Activated CD8-positive, alpha-beta memory T cell treated with anti-CD3 and anti-CD28 coated beads, Interleukin-2, amount 50 U/mL, for 48 hours (primary cell): ENCODE results near the gene MEX3A.
"Not testable (repeated sequence)": the region's sequence is repeated elsewhere in the genome, so short reads cannot be mapped to it uniquely, and the experiment has no call there.

Experiments
- DNase-seq: peaks from one replicate; pipeline ENCODE4 v3.0.0-alpha.2; 2020

Gene MEX3A

DNA sequence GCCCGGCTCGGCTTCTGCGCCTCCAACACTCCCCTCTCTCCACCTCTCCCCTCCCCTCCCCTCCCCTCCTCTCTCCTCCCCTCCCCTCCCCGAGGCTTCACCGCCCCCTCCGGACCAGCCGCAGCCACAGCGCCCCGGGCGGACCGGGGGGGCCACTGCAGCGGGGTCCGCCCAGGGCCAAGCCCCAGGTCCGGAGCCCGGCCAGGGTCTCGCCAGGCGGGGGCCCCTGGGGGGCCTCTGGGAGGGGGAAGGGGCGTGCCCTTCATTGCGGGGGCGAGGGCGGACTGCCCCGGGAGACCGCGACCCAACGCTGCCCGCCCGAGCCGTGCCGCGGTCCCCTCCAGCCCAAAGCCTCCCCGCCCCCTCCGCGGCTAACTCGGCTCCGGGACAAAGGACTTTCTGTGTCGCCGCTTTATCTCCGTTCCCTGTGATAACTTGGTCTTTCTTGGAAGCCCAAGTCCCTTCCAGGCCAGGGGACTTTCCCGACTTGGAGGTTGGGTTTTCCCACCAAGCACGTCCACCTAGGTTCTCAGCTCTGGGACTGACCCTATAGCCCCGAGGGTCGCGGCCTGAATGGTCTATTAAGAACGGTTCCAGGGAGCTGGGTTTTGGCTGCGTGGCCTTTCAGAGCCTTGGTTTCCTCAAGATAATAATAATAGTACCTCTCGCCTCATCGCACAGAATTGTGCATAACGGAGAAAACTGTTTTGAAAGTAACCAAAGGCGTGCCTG lies 28.3 kb downstream of the MEX3A start, which contains the start of gene UBQLN4:
UBQLN4 (minus strand) TSS at position 31 of the 732 bp plus-strand sequence. CDS start 97 bp downstream, outside the sequence.
- DNase-seq = peak; percentile 90

DNA sequence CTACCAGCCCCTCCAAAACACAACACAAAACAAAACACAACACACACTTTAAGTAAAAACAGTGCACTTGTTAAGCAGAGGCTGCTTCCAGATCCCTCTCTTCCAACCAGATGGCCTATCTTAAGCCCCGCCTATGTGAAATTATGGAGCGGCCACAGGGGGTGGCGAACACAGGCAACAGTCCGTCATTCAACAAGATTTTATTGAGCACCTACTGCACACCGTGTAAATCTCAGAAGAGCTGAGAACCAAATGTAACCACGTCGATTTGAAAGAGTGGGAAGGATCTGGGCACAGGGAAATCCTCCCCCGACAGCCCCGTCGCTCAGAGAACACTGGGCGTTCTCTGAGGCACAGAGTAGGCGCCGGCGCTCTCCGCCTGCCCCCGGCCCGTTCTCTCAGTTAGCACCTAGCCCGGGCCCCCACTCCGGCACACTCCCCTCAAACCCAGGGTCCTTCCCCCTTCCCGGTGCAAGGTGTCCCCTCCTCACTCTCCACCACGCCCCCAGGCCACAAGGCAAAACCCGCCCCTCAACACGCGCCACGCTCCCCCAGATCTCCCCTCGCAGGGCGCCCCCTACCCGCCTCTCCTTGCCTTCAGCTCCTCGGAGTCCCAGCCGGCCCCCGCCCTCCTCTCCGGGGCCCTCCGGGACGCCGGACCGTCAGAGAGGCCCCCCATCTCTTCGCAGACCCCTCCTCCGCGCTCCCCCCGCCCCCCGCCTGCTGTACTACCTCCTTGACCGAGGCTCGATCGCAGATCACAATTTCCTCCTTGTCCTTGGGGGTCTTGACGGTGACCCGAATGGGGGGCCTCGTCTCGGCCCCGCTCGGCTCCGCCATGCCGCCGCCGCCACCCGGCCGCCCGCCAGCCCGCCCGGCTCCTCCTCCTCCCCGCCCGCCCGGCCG lies 29.1 kb downstream of the MEX3A start:
- DNase-seq = peak; percentile 84

DNA sequence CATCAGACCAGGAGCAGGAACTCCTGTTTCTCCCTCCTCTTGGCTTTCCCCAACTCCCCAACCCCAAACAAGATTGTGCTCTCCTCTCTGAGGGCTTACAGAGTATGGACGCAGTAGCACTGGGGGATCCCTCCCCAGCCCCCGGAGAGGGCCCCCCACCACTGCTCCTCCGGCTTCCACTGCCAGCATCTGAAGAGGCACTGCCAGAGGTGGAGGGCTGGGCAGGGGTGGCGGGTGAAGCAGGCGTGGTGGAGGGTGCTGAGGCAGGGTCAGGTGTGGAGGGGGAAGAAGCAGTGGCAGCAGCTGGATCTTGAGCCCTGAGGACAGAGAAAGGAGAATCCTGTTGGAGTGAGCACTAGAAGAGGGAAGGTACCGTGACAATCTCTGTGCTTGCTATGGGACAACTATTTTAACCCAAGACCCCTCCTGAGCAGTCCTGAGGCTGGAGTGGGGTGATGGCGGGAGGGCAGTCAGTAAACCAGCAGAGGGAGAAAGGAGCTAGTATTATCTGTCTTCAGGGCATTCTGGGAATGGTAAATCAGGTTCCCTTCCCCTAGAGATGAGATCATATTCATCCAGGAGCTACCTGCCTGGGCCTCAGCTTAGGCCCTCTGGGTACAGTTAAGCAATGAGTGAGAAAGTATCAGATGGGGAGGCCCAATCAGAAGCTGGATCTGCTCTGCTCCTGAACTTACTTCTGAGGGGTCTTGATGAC lies 31.1 kb downstream of the MEX3A start:
- DNase-seq = no peak

DNA sequence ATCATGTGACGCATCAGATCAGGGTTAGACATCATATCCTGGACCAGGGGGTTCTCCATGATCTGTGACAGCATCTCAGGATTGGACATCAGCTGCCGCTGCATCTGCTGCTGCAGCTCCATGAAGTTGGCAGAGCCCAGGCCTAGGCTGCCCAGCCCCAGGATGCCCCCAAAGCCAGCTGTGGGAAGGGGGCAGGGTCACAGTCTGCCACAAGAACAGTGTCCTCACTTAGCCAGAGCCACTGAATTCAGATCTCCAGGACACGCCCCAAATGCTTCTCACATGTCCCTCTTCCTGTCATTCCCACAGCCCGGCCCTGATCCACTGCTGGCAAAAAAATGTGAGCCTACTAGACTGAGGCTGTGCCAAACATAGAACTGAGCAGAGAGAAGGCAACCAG lies 31.9 kb downstream of the MEX3A start:
- no peak for DNase-seq

DNA sequence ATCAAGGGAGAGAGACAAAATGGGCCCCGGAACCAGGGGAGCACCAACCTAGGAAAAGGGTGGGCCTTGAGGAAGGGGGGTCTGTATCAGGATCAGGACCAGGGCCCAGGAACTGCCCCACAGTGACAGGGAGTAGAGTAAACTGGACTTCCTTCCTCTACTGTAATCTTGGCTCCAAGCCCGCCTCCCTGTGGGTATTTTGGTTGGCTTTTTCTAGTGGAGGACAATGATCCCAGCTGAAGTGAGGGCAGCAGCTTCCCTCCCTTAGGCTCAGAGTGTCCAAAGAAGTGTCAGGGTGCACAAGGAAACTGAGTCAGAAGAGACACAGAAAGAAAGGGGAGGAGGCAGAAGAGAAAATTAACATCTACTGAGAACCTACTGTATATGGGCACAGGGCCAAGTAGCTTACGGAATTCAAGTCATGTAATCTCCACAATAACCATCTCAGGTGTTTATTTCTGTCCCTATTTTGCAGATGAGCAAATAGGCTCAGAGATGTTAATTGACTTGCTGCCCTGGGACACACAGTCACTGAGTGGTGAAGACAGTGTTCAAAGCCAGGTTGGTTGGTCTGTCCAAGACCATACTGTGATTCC lies 33.5 kb downstream of the MEX3A start:
- DNase-seq = no peak

DNA sequence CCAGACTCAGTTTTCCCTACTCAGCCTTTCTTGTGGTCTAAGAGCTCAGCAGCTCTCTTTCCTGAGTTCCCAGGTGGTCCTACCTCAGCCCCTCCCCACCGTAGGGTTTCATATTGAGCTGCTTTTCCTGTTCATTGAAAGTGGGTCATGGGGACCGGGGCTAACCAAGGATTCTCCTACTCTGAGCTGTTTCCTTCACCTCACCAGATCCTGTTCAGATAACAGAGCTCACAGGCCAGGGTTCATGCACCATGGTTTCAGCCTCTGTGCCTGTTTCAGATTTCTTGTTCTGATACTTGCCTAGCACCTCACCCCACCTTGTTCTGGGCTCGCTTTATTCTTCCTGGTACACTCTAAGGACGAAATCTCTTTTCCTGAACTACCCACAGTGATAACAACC lies 37.2 kb downstream of the MEX3A start:
- no peak for DNase-seq

DNA sequence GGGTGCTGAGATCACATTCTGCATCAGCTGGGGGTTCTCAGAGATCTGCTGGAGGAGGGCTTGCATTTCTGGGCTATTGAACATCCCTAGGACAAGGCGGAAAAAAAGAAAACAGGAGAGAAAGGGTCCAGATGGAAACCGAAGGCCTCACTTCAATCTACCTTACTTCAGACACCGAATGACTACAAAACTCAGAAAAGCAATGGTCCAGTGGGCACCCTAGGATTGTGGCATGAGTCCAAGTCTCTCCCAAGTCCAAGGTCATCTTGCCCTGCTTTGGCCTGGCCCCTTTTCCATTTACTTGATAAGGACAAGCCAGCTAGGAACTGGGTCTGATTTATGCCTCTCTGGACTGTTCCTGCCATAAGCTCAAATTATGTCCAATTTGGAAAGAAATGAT lies 39.4 kb downstream of the MEX3A start:
- DNase-seq = no peak

DNA sequence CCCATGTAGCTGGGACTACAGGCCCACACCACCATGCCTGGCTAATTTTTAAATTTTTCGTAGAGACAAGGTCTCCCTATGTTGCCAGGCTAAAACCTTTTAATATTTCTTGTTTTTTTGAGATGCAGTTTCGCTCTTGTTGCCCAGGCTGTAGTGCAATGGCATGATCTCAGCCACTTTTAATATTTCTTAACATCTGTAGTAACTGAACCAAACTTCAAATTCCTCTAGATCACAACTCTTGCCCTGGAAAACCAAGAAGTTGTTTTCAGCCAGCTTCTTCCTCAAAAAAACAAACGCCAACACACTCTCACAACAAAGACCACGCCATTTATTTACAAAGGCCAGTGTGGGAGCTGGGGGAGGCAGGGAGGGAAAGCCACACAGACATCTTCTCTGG lies 47.3 kb downstream of the MEX3A start:
- not testable (repeated sequence) for DNase-seq

DNA sequence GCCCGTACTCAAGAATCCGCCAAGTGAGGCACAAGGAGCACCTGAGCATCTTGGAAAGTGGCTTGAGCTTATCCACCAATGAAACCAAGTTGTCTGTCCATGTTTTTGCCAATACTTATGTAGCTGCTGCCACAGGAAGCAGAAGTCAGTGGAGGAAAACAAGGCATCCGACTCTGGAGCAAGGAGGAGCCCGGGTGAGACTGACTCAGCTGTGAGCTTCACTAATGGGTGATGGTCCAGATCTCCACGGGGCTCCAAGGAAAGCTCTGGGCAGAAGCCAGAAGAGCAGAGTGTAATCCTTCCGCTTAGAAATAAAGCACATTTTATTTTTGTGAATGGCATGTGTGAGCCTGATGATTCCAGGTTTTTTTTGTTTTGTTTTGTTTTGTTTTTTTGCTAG lies 49.3 kb downstream of the MEX3A start:
- no peak for DNase-seq

DNA sequence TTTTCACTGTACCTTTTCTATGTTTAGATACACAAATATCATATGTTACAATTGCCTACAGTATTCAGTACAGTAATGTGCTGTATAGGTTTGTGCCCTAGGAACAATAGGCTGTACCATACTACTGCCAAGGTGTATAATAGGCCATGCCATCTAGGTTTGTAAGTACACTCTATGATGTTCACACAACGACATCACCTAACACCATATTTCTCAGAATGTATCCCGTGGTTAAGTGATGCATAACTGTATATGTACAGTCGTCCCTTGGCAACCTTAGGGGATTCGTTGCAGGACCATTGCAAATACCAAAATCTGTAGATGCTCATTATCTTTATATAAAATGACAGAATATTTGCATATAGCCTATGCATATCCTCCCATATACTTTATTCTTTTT lies 55.7 kb downstream of the MEX3A start:
- no peak for DNase-seq

DNA sequence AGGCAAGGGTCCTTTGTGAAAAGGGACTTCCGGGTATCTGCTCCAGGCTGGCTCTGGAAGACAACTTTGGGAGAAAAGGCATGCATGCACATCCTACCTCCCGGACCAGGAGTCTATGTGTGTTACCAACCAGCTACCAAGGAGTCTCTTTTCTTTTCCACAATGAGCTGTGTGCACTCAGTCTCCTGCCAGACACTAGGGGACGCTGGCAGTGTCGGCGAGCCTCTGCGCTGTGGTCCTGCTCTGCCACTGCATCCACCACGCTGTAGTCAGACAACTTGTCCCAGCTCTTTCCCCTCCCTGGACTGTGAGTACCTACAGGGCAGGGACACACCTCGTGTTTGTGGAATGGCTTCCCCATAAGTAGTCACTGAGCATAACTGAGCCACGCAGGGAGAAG lies 56.4 kb downstream of the MEX3A start:
- peak; percentile 69 for DNase-seq

DNA sequence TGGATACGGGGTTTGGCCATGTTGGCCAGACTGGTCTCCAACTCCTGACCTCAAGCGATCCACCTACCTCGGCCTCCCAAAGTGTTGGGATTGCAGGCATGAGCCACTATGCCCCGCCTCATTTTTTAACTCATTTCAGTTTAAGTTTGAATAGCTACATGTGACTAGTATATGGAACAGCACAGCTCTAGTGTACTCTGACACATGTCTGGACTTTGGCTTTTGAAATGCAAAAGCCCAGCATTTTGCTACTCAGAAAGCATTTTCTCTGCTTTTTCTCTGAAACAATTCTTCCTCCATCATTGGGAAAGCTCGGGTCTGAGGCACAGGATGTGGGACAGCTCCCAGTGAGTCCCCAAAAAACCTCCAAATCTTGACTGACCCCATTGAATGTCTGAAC lies 57.5 kb downstream of the MEX3A start:
- no peak for DNase-seq
